SW480 (cell line): ENCODE results near the gene PKNOX1.
"Not testable (repeated sequence)": the region's sequence is repeated elsewhere in the genome, so short reads cannot be mapped to it uniquely, and the experiment has no call there.

Experiments
- DNase-seq: peaks from one replicate; pipeline ENCODE4 v3.0.0-alpha.2; 2016; ENCODE audit warnings: low spot score

The PKNOX1 gene

DNA sequence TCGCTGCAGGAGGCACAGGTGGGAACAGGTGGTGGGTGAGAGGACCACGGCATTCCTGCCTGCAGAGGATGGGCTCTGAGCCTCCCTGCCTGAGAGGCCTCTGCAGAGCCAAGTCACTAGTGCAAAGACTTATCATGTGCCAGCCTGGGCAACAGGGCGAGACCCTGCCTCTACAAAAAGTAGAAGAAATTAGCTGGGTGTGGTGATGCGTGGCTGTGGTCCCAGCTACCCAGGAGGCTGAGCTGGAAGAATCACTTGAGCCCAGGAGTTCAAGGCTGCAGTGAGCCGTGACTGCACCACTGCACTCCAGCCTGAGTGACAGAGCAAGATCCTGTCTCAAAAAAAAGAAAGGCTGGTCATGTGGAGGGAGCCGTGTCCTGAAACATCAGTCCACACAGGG, 46.4 kb downstream of the PKNOX1 start:
- no peak for DNase-seq

- no peak for DNase-seq
These were observed 46.8 kb downstream of the PKNOX1 start for GRCh38 chr21:43021191-43021590.

- DNase-seq: no peak
These were observed 47.6 kb downstream of the PKNOX1 start for GRCh38 chr21:43021756-43022600.

GRCh38 chr21:43023175-43023574, 48.8 kb downstream of the PKNOX1 start:
- no peak for DNase-seq

- DNase-seq: no peak
These were observed 50.2 kb downstream of the PKNOX1 start for GRCh38 chr21:43024439-43025136.

DNA sequence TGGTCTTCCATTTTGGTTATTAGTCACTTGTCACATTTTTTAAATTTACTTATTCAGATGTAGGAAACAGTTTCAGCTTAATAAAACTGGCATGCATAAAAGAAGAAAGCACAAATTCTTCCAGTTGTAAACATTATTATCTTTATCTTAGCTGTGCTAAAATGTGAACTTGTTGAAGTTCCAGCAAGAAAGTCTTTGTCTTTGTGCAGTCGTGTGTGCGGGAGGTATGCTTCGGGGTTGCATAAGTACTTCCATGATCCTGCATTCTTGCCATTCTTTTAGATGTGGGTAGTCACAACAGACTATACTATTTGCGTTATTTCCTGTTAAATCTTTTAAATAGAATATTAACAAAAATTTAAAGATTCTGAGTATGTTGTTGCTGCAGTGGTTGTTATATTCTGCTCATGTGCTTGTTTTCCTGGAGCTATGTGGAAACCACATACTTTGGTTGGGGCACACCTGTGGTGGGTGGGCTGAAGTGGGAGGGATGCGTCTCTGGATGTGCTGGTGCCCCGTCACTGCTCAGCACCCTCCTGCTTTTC, 51.3 kb downstream of the PKNOX1 start:
- peak; percentile 15 for DNase-seq

DNA sequence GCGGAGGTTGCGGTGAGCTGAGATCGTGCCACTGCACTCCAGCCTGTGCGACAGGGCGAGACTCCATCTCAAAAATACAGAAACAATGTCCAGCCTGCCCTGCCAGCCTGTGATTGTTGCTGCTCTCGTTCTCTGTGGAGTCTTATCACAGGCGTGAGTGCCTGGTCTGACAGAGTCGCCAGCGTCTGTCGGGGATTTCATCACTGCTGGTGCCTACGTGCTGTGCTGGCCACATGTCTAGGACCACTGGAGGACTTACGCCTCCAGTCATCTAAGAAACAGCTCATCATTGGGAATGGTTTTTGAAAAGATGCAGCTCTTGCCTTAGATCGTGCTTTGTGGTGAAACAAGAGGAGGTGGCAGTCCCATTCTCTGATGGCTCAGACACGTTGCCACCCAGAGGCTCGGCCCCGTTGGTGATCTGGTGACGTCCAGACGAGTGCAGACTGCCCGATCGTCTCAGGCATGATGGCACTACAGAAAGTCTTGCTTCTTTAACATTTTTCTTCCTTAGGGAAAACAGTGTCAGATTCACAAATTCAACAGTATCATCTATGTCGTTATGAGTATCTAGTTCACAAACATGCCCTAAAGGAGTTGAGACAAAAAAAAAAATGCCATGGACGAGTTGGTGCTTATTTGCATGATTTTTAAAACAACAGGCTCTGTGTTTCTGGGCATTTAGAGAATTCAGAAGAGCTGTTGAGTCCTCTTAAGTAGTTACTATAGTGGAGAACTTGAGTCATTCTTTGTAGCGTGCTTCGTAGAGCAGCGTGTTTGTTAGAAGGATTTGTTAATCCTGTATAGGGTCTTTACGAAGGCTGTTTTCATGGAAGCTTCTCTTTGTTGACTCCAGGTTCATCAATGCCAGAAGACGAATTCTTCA, 53.7 kb downstream of the PKNOX1 start:
- DNase-seq: no peak

- no peak for DNase-seq
These were observed 55.4 kb downstream of the PKNOX1 start for GRCh38 chr21:43029785-43030184.

GRCh38 chr21:43031121-43031619, 56.8 kb downstream of the PKNOX1 start:
- no peak for DNase-seq

DNA sequence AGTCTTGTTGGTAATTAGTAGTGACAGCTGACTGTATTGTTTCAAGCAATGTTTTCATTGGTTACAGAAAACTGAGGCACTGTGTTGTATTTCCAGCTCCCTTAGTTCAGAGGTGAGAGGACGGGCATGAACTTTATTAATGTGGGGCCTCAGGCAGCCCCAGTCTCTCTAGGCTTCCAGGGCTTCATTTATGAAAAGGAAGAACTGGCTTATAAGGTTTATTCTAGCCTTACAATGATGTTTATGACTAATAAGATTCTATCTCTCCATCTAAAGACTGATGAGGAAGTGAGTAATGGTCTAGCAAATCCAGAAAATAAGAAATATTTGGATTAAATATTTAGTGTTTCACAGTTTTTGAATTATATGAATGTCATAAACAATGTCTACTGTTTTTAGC, 59.7 kb downstream of the PKNOX1 start:
- DNase-seq: no peak

- DNase-seq: no peak
These were observed 60.5 kb downstream of the PKNOX1 start for GRCh38 chr21:43034826-43035225.

DNA sequence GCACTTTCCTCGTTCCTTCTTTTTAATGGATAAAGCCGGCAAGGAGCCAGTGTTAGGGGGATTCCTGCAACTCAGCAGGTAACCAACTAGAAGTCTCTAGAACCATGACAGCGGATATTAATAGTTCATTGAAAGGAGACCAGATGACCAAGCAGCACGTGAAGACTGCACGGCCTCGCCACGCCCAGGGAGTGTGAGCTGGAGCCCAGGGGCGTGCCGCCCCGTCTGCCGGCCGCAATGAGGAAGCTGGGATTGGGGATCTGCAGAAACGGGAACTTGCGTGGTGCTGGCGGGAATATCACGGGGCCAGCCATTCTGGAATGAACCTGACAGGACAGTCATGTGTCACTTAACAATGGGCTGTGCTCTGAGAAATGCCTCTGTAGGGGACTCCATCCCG, 62.5 kb downstream of the PKNOX1 start:
- DNase-seq: not testable (repeated sequence)

GRCh38 chr21:43037918-43038658, 63.7 kb downstream of the PKNOX1 start:
- DNase-seq: not testable (repeated sequence)

GRCh38 chr21:43038659-43039044, 64.3 kb downstream of the PKNOX1 start:
- not testable (repeated sequence) for DNase-seq

DNA sequence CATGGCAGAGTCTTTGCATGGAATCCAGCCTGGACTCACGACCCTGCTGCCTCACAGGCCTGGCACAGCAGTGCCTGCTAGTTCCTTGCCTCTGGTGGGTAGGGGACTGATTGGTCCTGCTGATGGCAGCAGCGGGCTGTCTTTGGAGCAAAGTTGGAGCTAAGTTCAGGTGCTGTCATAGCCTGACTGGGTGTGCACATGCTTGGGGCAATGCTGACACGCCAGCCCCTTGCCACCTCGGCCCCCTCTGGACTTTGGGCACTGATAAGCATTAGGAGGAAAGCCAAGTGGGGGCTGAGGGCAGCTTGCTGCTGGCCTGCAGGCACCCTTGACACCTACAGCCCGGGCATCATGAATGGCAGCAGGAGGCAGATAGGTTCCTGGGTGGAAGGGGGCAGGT, 67.8 kb downstream of the PKNOX1 start:
- not testable (repeated sequence) for DNase-seq

DNA sequence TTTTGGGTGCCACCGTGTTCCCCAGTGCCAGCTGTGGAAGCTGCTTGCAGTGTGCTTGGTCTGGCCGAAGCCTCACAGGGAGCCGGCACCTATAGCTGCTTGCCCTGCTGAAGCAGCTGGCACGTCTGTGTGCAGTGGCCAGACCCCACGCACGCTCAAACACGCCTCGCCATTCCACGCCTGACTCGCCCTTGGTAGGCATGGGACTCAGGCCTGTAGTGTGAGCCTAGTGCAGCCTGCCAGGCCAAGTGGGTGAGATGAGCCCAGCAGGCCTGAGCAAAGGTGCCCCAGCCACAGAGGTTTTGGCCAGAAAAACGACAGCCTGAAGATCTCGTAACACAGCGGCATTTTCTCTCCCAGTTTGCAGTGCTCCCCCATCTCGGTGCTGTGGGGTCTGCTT, 68.9 kb downstream of the PKNOX1 start:
- not testable (repeated sequence) for DNase-seq

- DNase-seq: not testable (repeated sequence)
These were observed 70.2 kb downstream of the PKNOX1 start for GRCh38 chr21:43044547-43044946.

DNA sequence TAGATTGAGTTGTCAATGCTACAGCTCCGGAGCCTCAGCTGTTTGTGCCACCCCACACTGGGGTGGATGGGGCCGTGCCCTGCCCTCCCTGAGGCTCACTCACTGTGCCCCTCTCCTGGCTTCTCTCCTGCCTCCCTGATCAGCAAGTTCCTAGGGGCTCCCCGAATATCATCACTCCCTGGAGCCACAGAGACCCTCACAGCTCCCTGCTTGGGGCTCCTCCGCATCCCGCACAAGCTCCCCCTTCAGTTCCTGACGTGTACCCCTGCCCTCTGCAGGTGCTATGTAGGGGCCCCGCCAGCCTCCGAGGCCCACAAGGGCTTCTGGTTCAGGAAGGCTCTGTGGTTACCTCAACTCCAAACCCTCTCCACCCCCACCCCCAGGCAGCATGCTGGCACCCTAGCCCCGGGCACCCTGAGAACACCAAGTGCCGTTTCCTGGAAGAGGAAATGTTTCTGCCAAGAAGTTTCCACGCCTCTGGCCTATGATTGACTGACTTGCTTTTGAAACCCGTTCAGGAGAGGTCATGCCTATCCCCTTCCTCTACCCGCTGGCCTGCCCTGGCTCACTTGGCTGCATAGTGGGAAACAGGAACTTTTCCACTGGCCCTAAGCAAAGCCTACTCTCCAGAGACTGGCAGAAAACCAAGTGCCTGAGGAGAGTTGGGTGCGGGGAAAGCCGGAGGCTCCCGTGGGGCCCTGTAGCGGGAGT, 71.0 kb downstream of the PKNOX1 start:
- not testable (repeated sequence) for DNase-seq

GRCh38 chr21:43045876-43046821, 71.8 kb downstream of the PKNOX1 start:
- not testable (repeated sequence) for DNase-seq
